ENCODE measurements around the gene ZFYVE26. TPM values are rescaled to one million over a fixed set of nuclear protein-coding genes. Genes with fewer than 3 reads are reported as not detected.

Gene ZFYVE26
- total and polyA plus RNA-seq, 2 of the 8 experiments (the other 6 are each of a cell fraction or from before 2014, with no cell fraction given), result 13.0 to 23.3 TPM

GRCh38 chr14:67798731-67799130 is 17.7 kb downstream of the ZFYVE26 start:
- H4K91ac ChIP-seq (replicated peaks; ENCODE audit: insufficient read length, low read length), result no peak overlapping the region
- CTCF ChIA-PET (ENCODE audit: partially characterized antibody), result interaction anchor here (0.8 kb wide), 1 partner anchor 132 kb away, joined by 4 read pairs; no protein-coding TSS in a partner anchor
- no peak overlapping the region for H3K27ac ChIP-seq (ENCODE audit: low read depth, low read length)
- H2BK120ac ChIP-seq (replicated peaks; ENCODE audit: low read depth, low read length), result no peak overlapping the region
- H2BK12ac ChIP-seq (ENCODE audit: low read depth, low read length), result no peak overlapping the region
- no peaks in the 10 kb centered on the region for H3K27me3 ChIP-seq (replicated peaks in 1 of 4; ENCODE audit: control insufficient read depth in 3 of 4, extremely low read depth in 1 of 4, insufficient read depth in 3 of 4, low read length in 3 of 4)
- H2BK5ac ChIP-seq (ENCODE audit: low read depth, low read length), result no peak overlapping the region
- no peak overlapping the region for H3K18ac ChIP-seq (ENCODE audit: extremely low read depth, low read length)
- H2BK20ac ChIP-seq (ENCODE audit: low read length), result no peak overlapping the region
- 90% methylated on average over 20 of the region's 20 CpGs; no CpG with 5 or more reads in 1 of the 2 experiments for WGBS, 2 experiments (ENCODE audit: extremely low coverage in 1 of 2, insufficient coverage in 1 of 2, insufficient read length in 1 of 2, insufficient replicate concordance in 2 of 2, low coverage in 1 of 2, low lambda C conversion rate in 2 of 2, missing lambda C conversion rate in 1 of 2)
- no peak overlapping the region for H3K23ac ChIP-seq (ENCODE audit: insufficient read length)
- H3K9me3 ChIP-seq (ENCODE audit: insufficient read depth in 2 of 2, low read depth in 1 of 2, low read length in 1 of 2), result no peaks in the 10 kb centered on the region
- no peak overlapping the region for H2AFZ ChIP-seq (ENCODE audit: low read length)
- H3K4ac ChIP-seq (replicated peaks; ENCODE audit: insufficient read length, low read depth, low read length), result no peak overlapping the region
- no peak overlapping the region for H2AK5ac ChIP-seq (ENCODE audit: low read depth, low read length)
- no peaks in the 10 kb centered on the region for H3K79me2 ChIP-seq (ENCODE audit: control insufficient read depth in 1 of 2, insufficient read depth in 2 of 2, low read length in 2 of 2)
- no peak overlapping the region for H3K14ac ChIP-seq (ENCODE audit: insufficient read length)
- peaks cover 2 to 6% of the 10 kb centered on the region in 2 experiments for H4K20me1 ChIP-seq (replicated peaks in 1 of 2; ENCODE audit: control insufficient read depth in 1 of 2, insufficient read depth in 2 of 2, low read length in 2 of 2)
- no peak for DNase-seq (ENCODE audit: low read depth in 1 of 2, low spot score in 2 of 2)
- H3K79me1 ChIP-seq (ENCODE audit: low read depth, low read length), result no peaks in the 10 kb centered on the region
- no peaks in the 10 kb centered on the region for H3K4me1 ChIP-seq (replicated peaks in 1 of 4; ENCODE audit: control insufficient read depth in 3 of 4, insufficient read depth in 4 of 4, low read length in 3 of 4)
- no peak overlapping the region for H3K9ac ChIP-seq (replicated peaks in 1 of 4; ENCODE audit: extremely low read depth in 1 of 4, low read depth in 3 of 4, low read length in 3 of 4)
- peaks cover 13 to 79% (median 58%) of the 10 kb centered on the region in 4 experiments; a peak in 7 of 8 replicates for H3K36me3 ChIP-seq (ENCODE audit: control insufficient read depth in 2 of 4, insufficient read depth in 4 of 4, low read length in 3 of 4)
- POLR2A ChIA-PET (ENCODE audit: partially characterized antibody), result interaction anchor here (1.5 kb wide), 1 partner anchor 9 kb away, joined by 3 read pairs; no protein-coding TSS in a partner anchor
- no peak overlapping the region for H3K56ac ChIP-seq (replicated peaks; ENCODE audit: insufficient read length, low read depth, low read length)
- no peaks in the 10 kb centered on the region for H3K23me2 ChIP-seq (ENCODE audit: low read depth, low read length)
- no peak overlapping the region for H3K4me3 ChIP-seq (ENCODE audit: extremely low read depth in 1 of 4, insufficient read depth in 2 of 4, low read depth in 3 of 4, low read length in 4 of 4)
- H4K5ac ChIP-seq (ENCODE audit: insufficient read length, low read depth, low read length), result no peak overlapping the region
- H4K8ac ChIP-seq (ENCODE audit: extremely low read depth, insufficient read depth, low read length), result no peak overlapping the region
- no peak overlapping the region for H2BK15ac ChIP-seq (ENCODE audit: low read length)
- H3K4me2 ChIP-seq (ENCODE audit: insufficient read depth in 1 of 2, low read depth in 2 of 2, low read length in 2 of 2), result no peak overlapping the region
- no peak for FAIRE-seq
- TF ChIP-seq CHD1 (IDR thresholded peaks at IDR 0.05; ENCODE audit: low read depth, low read length) (no peak), CBX5 (IDR thresholded peaks at IDR 0.05; ENCODE audit: low read depth, low read length) (no peak), KDM5A (IDR thresholded peaks at IDR 0.05; ENCODE audit: low read length) (no peak), POLR2AphosphoS5 (IDR thresholded peaks at IDR 0.05; ENCODE audit: low read depth, low read length) (no peak), KDM1A (IDR thresholded peaks at IDR 0.05; ENCODE audit: borderline replicate concordance, low read length) (no peak), SP1 (IDR thresholded peaks at IDR 0.05; ENCODE audit: low read depth, low read length) (no peak), USF2 (IDR thresholded peaks at IDR 0.05; ENCODE audit: low read length) (no peak), CTCF (IDR thresholded peaks at IDR 0.05; ENCODE audit: control extremely low read depth in 1 of 3, insufficient read depth in 1 of 3, low read depth in 1 of 3, low read length in 3 of 3) (no peak), NANOG (IDR thresholded peaks at IDR 0.05; ENCODE audit: insufficient read depth, low read depth, low read length, poor library complexity, severe bottlenecking) (no peak), E2F6 (IDR thresholded peaks at IDR 0.05) (no peak)

All from H1 (cell line).